Stimulated activated naive CD8-positive, alpha-beta T cell treated with anti-CD3 and anti-CD28 coated beads, Interleukin-15, Interleukin-2, amounts not matched to agents 100 ng/mL and 50 ng/mL, for 24 hours (primary cell): ENCODE measurements around the gene FAM234B.
"Not testable (repeated sequence)": the region's sequence is repeated elsewhere in the genome, so short reads cannot be mapped to it uniquely, and the experiment has no call there.

Source experiments
- H3K27ac Mint-ChIP-seq: one replicate; pipeline ENCODE4 v1.8.0; 2021; ENCODE audit warnings: mild to moderate bottlenecking, mixed read lengths
- H3K27me3 Mint-ChIP-seq: one replicate; pipeline ENCODE4 v1.8.0; 2021; ENCODE audit warnings: mixed read lengths
- H3K36me3 Mint-ChIP-seq: one replicate; pipeline ENCODE4 v1.8.0; 2021; ENCODE audit warnings: low read depth, mixed read lengths
- H3K4me1 Mint-ChIP-seq: one replicate; pipeline ENCODE4 v1.8.0; 2021; ENCODE audit warnings: low read depth, mixed read lengths
- H3K4me3 Mint-ChIP-seq: one replicate; pipeline ENCODE4 v1.8.0; 2021; ENCODE audit warnings: mild to moderate bottlenecking, mixed read lengths
- H3K9me3 Mint-ChIP-seq: one replicate; pipeline ENCODE4 v1.8.0; 2021; ENCODE audit warnings: mixed read lengths

Gene FAM234B

DNA sequence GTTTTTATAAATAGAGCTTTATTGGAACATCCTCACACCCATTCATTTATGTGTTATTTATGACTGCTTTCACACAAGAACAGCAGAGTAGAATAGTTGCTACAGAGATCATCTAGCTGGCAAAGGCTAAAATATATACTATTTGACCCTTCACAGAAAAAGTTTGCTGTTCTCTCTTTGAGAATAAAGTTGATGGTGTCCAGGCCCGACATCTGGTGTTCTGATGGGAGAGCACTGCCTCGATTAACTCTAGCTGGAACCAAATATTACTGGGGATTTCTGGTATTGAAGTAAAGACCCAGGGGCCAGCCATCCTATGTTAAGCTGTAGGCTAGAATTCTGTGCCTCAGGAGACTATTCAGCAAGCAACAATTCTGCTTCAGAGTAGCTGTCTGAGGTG, 21.8 kb downstream of the FAM234B start:
- H3K36me3 Mint-ChIP-seq = peaks cover 47% of the 10 kb centered on the region
- no peaks in the 10 kb centered on the region for H3K4me1 Mint-ChIP-seq
- no peak overlapping the region for H3K4me3 Mint-ChIP-seq
- no peaks in the 10 kb centered on the region for H3K9me3 Mint-ChIP-seq
- no peaks in the 10 kb centered on the region for H3K27me3 Mint-ChIP-seq
- no peak overlapping the region for H3K27ac Mint-ChIP-seq

DNA sequence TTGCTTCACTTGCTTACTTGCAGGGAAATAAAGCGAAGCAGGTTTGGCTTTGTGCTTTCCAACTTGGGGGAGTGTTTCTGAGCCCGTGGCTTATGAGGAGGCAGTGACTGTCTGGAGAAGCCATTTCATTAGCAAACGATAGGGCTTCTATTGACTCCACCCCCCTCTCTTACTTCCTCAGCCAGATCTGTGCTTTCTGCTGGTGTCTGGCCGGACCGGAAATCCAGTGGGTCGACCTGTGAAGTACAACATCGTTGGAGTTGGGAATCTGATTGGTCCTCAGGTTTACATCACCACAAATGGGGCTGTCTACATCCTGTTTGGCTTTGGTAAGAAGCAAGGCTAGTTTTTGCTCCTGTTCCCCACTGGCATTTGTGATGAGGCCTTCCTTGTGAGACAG, 22.3 kb downstream of the FAM234B start:
- Mint-ChIP-seq H3K4me1 (no peaks in the 10 kb centered on the region), H3K9me3 (no peaks in the 10 kb centered on the region), H3K27ac (no peak overlapping the region), H3K27me3 (no peaks in the 10 kb centered on the region), H3K36me3 (peaks cover 49% of the 10 kb centered on the region), H3K4me3 (no peak overlapping the region)

DNA sequence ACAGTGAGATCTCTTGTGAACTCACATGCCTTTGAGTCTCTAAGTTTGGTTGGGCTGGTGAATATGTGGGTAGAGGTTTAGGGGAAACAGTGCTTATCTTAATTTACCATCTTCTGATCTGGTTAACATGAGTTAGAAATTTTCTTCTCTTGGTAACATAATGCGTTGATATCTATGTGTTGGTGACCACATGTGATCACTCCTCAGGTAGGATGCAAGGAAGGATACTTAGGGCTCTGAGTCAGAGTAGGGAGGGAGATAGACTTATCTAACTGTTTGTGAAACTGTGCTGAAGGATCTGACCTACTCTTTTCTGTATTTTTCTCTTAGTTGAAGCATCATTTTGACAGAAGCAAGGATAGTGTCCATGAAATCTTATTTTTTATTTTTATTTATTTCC, 23.1 kb downstream of the FAM234B start:
- H3K27me3 Mint-ChIP-seq = no peaks in the 10 kb centered on the region
- H3K4me3 Mint-ChIP-seq = no peak overlapping the region
- no peak overlapping the region for H3K27ac Mint-ChIP-seq
- H3K36me3 Mint-ChIP-seq = peaks cover 46% of the 10 kb centered on the region
- no peaks in the 10 kb centered on the region for H3K9me3 Mint-ChIP-seq
- H3K4me1 Mint-ChIP-seq = no peaks in the 10 kb centered on the region

DNA sequence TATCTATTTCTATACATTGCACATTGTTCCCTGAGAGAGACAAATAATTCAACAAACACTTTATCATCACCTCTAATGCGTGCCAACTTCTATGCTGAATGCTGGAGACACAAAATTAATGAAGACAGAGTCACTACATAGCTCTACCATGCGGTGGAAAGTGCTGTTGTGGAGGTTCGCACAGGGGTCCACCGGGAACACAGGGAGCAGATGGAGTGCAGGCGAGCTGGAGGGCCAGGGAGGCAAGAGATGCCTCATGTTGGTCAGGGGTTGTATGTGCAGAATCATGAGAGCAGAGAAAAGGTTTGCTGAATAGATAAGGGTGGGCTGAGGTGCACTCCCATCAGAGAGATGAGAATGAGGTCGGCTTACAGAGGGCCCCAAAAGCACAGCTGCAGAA, 25.2 kb downstream of the FAM234B start:
- H3K27me3 Mint-ChIP-seq = no peaks in the 10 kb centered on the region
- no peaks in the 10 kb centered on the region for H3K4me1 Mint-ChIP-seq
- H3K4me3 Mint-ChIP-seq = no peak overlapping the region
- peaks cover 50% of the 10 kb centered on the region for H3K36me3 Mint-ChIP-seq
- H3K27ac Mint-ChIP-seq = no peak overlapping the region
- no peaks in the 10 kb centered on the region for H3K9me3 Mint-ChIP-seq

DNA sequence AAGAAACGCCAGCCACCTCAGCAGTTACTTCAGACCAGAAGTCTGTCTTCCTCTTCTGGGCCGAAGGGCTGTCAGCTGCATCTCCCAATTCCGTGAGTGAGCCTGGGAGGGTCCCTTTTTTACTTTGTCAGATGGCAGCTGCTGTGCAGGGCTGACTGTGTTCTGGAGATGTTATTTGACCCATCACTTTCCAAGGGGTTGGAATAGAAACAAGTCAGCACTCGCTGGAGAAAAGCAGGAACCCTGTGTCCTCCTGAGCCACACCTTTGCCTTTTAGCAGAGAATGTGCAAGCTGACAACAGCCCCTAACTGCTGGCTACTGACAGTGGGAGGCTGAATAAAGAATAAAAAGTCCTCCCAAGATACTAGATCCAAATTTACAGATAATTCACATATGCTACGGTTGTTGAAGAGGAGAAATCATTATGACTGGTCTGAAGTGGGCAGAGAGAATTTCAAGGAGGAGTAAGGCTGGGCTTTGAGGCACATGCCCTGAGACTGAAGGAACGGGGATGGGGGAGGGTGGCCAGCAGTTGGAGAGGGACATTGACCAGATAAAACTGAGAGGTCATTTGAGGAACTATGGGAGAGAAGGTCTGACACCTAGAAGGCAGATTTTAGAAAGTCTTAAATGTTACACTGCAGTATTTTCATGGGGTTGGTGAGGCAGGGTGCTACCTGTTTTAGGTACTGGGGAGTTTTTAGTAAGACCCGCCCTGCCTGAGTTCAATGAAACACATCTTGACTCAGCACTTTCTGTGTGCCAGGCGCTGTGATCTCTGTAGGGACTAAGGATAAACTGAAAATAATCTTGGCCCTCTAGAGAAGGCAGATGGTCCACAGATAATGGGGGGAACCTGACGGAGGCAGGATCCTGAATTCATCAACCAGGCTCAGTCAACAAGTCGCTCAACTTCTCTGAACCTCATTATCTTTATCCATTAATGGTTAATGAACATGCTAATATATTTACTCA, 27.4 kb downstream of the FAM234B start:
- Mint-ChIP-seq H3K4me3 (no peak overlapping the region), H3K27ac (no peak overlapping the region), H3K36me3 (peaks cover 57% of the 10 kb centered on the region), H3K4me1 (no peaks in the 10 kb centered on the region), H3K27me3 (no peaks in the 10 kb centered on the region), H3K9me3 (no peaks in the 10 kb centered on the region)

DNA sequence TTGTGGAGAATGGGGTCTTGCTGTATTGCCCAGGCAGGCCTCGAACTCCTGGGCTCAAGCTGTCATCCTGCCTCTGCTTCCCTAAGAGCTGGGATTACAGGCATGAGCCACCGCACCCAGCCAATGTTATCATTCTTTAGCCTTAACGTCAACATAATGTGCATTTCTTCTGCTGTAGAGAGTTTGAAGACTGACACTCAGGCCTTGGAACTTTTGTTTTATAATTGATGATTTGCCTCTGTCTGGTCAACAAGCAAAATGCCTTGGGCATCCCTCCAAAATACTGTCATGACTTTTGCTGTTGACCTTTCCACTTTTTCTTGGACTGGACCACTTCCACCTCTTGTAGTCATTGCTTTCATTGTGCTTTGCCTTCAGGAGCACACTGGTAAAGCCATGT, 29.0 kb downstream of the FAM234B start:
- Mint-ChIP-seq H3K27me3 (no peaks in the 10 kb centered on the region), H3K4me1 (no peaks in the 10 kb centered on the region), H3K9me3 (no peaks in the 10 kb centered on the region), H3K36me3 (peaks cover 47% of the 10 kb centered on the region), H3K27ac (no peak overlapping the region), H3K4me3 (no peak overlapping the region)

DNA sequence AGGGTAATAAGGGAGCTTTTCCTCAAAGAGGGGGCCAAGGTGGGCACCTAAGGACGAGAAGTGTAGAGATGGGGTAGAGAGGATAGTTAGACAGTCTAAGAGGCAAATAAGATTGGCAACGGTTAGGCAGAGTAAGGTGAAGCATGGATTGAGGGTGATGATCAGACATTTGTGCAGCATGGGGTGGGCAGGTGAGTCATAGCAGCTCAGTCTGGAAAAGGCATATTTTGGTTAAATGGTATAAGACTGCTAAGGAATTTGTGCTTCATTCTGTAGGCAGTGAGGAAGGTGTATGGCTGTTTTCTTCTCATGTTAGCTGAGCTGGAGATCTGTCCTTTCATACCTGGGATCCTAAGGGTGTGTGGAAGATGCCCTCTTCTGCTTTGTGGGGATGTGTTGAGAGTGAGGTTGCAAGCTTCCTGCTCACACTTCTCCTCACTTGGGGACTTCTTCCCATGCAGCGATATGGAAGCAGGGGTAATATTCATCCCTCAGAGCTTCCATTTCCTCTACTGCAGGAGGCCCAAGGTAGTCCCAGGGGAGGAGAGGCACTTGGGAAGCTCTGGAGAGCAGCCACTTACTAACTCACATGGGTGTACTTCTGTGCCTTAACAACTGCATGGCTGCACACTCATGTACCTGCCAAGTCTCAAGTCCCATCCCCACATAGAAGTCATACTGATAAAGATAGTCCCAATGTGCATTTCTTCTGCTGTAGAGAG, 30.4 kb downstream of the FAM234B start:
- no peaks in the 10 kb centered on the region for H3K27me3 Mint-ChIP-seq
- peaks cover 41% of the 10 kb centered on the region for H3K36me3 Mint-ChIP-seq
- H3K27ac Mint-ChIP-seq = no peak overlapping the region
- no peaks in the 10 kb centered on the region for H3K9me3 Mint-ChIP-seq
- no peak overlapping the region for H3K4me3 Mint-ChIP-seq
- H3K4me1 Mint-ChIP-seq = no peaks in the 10 kb centered on the region

DNA sequence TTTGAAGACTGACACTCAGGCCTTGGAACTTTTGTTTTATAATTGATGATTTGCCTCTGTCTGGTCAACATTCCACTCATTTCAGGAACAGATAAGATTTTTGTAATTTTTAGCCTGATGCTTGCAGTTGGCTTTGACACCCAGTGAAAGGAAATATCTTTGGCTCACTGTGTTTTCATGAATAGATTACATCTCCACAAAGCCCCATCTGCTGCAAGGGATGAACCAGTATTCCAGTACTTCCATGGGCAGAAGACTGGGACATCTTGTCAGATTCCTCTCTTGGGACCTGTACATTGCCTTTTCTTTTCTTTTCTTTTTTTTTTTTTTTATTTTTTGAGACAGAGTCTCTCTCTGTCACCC, 30.9 kb downstream of the FAM234B start:
- H3K27ac Mint-ChIP-seq = no peak overlapping the region
- no peaks in the 10 kb centered on the region for H3K4me1 Mint-ChIP-seq
- no peak overlapping the region for H3K4me3 Mint-ChIP-seq
- no peaks in the 10 kb centered on the region for H3K9me3 Mint-ChIP-seq
- H3K36me3 Mint-ChIP-seq = peaks cover 41% of the 10 kb centered on the region
- no peaks in the 10 kb centered on the region for H3K27me3 Mint-ChIP-seq

DNA sequence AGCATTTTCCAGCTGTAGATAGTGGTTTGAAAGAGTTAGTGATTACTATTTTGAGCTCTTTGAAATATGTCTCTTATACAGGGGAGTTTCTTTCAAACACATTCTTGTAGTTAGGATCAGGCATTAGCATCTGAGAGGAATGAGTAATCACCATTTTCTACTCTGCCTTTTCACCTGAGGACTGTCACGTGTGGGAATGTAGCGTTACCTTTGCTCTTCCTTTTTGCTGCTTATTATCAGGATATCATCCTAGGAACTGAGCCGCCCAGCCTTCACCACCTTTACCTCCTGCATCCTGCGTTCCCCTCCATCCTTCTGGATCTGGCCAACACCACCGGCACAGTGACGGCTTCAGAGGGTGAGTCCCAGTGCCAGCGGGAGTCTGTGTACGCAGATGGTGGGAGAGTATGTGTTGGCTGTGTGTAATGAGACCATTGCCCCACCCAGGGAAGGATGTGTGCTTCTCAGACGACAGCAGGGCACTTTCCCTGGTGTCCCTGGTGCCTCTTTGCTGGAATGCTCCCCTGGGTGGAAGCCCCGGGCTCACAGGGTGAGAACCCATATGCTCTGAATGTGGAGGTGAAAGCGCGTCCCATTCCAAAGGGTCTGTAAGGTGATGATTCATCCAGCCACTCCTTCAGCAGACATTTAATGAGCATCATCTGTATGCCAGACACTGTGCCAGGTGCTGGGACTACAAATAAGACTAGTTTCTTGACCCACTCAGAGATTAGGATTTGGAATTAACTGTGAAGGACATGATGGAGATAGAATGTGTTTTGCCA, 31.8 kb downstream of the FAM234B start:
- Mint-ChIP-seq H3K9me3 (no peaks in the 10 kb centered on the region), H3K27me3 (no peaks in the 10 kb centered on the region), H3K27ac (no peak overlapping the region), H3K4me3 (no peak overlapping the region), H3K36me3 (peaks cover 45% of the 10 kb centered on the region), H3K4me1 (no peaks in the 10 kb centered on the region)

DNA sequence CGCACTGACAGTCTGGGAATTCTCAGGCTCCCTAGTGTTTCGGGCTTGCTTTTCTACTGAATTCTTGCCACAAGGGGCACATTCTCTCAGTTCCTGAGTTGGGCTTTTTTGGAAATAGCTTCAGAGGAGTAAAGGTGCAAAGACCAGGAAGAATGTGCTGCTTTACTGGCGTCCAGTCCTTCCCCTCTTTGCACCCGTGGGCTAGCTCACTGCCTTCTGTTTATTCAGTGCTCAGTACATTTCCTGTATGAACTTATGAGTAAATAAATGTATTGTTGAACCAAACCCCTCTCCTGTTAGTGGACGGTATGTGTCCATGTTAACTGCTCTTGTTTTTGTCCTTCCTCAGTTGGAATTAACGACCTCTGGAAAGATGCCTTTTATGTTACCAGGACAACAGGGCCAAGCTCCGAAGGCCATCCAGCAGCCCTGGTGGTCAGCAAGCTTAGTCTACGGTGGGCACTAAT, 35.3 kb downstream of the FAM234B start:
- Mint-ChIP-seq H3K27me3 (no peaks in the 10 kb centered on the region), H3K36me3 (peaks cover 31% of the 10 kb centered on the region), H3K27ac (no peak overlapping the region), H3K9me3 (no peaks in the 10 kb centered on the region), H3K4me3 (no peak overlapping the region), H3K4me1 (no peaks in the 10 kb centered on the region)

DNA sequence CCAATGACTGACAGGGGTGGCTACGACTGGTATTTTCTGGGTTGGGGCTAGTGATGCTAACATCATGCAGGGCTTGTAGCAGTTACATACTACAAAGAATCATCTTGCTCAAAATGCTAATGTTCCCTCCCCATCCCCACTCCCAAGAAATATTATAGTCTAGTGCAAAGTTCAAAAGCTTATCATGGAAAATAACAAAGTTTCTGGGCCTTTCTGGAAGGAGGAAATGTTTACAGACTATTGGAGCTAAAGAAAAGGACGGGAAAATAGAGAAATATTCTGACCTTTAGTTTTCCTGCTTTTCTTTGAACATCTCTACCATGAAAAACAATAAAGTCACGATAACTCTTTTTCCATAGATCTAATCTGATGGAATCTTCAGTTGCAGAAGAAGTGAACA, 36.1 kb downstream of the FAM234B start:
- Mint-ChIP-seq H3K9me3 (no peaks in the 10 kb centered on the region), H3K27me3 (no peaks in the 10 kb centered on the region), H3K27ac (no peak overlapping the region), H3K4me3 (no peak overlapping the region), H3K36me3 (peaks cover 36% of the 10 kb centered on the region), H3K4me1 (peaks cover 1% of the 10 kb centered on the region)

DNA sequence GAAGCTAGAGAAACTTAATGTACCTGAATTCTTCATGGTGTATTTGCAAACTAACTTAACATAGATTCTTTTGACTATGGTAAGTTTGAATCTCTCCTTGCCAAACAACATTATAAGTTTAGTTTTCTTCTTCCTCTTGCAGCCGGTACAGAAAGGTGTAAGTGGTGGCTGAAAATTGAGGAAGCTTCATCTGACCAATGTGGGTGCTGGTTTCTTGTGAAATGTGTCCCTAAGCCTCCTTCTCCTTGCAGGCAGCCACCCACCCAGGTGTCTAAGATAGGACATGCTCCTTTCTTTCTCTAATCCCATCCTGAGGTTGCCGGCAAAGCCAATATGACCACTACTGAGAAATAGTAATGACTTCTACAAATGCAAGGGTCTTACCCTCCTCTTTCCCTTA, 38.7 kb downstream of the FAM234B start:
- Mint-ChIP-seq H3K36me3 (peaks cover 34% of the 10 kb centered on the region), H3K9me3 (no peaks in the 10 kb centered on the region), H3K4me3 (no peak overlapping the region), H3K27me3 (no peaks in the 10 kb centered on the region), H3K27ac (no peak overlapping the region), H3K4me1 (peaks cover 6% of the 10 kb centered on the region)

DNA sequence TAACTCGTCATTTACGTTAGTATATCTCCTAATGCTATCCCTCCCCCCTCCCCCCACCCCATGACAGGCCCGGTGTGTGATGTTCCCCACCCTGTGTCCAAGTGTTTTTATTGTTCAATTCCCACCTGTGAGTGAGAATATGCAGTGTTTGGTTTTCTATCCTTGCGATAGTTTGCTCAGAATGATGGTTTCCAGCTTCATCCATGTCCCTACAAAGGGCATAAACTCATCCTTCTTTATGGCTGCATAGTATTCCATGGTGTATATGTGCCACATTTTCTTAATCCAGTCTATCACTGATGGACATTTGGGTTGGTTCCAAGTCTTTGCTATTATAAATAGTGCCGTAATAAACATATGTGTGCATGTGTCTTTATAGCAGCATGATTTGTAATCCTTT, 39.5 kb downstream of the FAM234B start:
- H3K27me3 Mint-ChIP-seq, H3K27ac Mint-ChIP-seq, H3K9me3 Mint-ChIP-seq, H3K4me1 Mint-ChIP-seq, H3K4me3 Mint-ChIP-seq: not testable (repeated sequence)
- H3K36me3 Mint-ChIP-seq = peaks cover 34% of the 10 kb centered on the region

DNA sequence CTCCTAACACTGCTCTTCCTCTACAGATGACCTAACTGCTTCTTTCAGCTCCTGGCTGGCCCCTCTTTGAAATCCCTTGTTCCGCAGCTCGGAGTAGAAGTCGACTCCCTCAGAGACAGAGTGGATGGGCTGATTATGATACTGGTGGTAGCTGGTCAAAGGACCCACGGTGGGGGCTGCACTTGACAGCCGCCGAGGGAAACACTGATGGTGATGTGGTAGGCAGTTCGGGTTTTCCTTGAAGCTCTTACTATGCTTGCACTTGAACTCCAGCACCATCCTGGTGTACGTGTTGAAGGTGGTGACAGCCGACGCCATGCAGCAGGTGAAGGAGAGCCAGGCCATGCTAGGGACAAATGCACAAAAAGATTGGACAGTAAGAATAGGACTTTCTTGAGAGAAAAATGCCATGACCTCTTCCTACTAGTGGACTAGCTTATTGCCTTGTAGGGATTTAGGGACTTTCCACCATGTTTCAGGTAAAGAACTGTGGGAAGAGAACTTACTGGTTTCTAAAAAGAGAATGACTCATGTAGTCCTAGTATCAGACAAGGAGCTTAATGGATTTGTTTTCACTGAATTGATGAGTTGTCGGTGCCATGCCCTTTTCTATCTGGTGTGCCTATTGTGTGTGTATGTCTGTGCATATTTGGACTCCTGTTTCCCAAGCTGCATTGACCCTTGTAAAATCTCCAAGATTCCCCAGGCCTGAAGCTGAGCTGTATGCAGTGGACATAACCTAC, 40.9 kb downstream of the FAM234B start:
- Mint-ChIP-seq H3K27me3 (no peaks in the 10 kb centered on the region), H3K4me1 (peaks cover 6% of the 10 kb centered on the region), H3K27ac (no peak overlapping the region), H3K36me3 (peaks cover 26% of the 10 kb centered on the region), H3K9me3 (no peaks in the 10 kb centered on the region), H3K4me3 (no peak overlapping the region)
